Esophagus squamous epithelium (tissue), 5 donors: ENCODE measurements around the gene CIAO3. TPM values are rescaled to one million over a fixed set of nuclear protein-coding genes. Genes with fewer than 3 reads are reported as not detected.

Experiments used
- DNase-seq: peaks from one replicate; lab custom pipeline; 2025; lab: John Stamatoyannopoulos, UW
- H3K27ac ChIP-seq, 4 donors: fragments of 200-600 bp; sonication (generic); one replicate each; pipeline ENCODE4 v1.5.1; 2016 to 2019; ENCODE audit warnings: mild to moderate bottlenecking in 1 of 4
- H3K27me3 ChIP-seq, 4 donors: fragments of 200-600 bp; sonication (generic); 1 replicate in 3 of 4; 2 replicates in 1 of 4; pipeline versions ENCODE4 v1.5.1 to v1.6.0; 2017 to 2021; ENCODE audit warnings: antibody characterized with exemption in 1 of 4
- H3K36me3 ChIP-seq, 3 donors: fragments of 200-600 bp; sonication (generic); one replicate each; pipeline ENCODE4 v1.5.1; 2016 to 2019
- H3K4me1 ChIP-seq, 3 donors: fragments of 200-600 bp; sonication (generic); one replicate each; pipeline ENCODE4 v1.5.1; 2017 to 2019
- H3K4me3 ChIP-seq, 4 donors: fragments of 200-600 bp; sonication (generic); 1 replicate in 3 of 4; 2 replicates in 1 of 4; pipeline ENCODE4 v1.5.1; 2016 to 2019; ENCODE audit warnings: mild to moderate bottlenecking in 2 of 4, moderate library complexity in 1 of 4
- H3K9me3 ChIP-seq, 3 donors: fragments of 200-600 bp; sonication (generic); one replicate each; pipeline ENCODE4 v1.5.1; 2016 to 2019
- CTCF ChIP-seq, 6 experiments: fragments of 450-650 bp in 4 of 6; fragments of 200-600 bp in 2 of 6; sonication (generic) in 2 of 6; IDR thresholded peaks; one replicate each; pipeline ENCODE4 v1.5.1; 2016 to 2019; ENCODE audit warnings: antibody characterized with exemption in 6 of 6, mild to moderate bottlenecking in 4 of 6, moderate library complexity in 4 of 6
- POLR2A ChIP-seq, 4 donors: fragments of 450-650 bp; IDR thresholded peaks; one replicate each; pipeline ENCODE4 v1.6.1; 2017; ENCODE audit warnings: antibody characterized with exemption in 4 of 4, mild to moderate bottlenecking in 4 of 4, moderate library complexity in 3 of 4
- WGBS, 2 donors: methylation state at CpG; one replicate each; pipeline ENCODE4 v1.1.5; 2018; 5-methylcytosine and 5-hydroxymethylcytosine counted together
- intact Hi-C: fragments of 100-400 bp; cut with DNase I; formaldehyde crosslinking; loops from one replicate; pipeline ENCODE4 v1.15.0; 2022
- total RNA-seq, 4 donors: library from RNA; depleted of rRNA; stranded (reverse); fragments of >200 nt; gene quantifications; one replicate each; pipeline ENCODE4 v1.1.0, GENCODE V29; 2016
- donor health status: DM: yes; HTN: yes; CAD: no.

Gene CIAO3
- 10 to 100 TPM; 29.7 to 34.5 (median 33.2) TPM for total RNA-seq

GRCh38 chr16:740764-741505 is at the start of gene CIAO3:
TSS of gene CIAO3 (minus strand) at chr16:740997. CDS start at chr16:740985, 12 bp downstream.
- Histone ChIP-seq H3K27me3 (peaks cover 0 to 12% (median 0%) of the 10 kb centered on the region in 4 donors), H3K4me3 (peak within 1 kb of the TSS; percentile 72 to 99 (median 95)), H3K36me3 (peaks cover 10 to 35% (median 16%) of the 10 kb centered on the region in 3 donors), H3K27ac (peak within 1 kb of the TSS; percentile 54 to 91 (median 90)), H3K4me1 (peaks cover 11 to 33% (median 15%) of the 10 kb centered on the region in 3 donors), H3K9me3 (no peaks in the 10 kb centered on the region)
- TF ChIP-seq POLR2A (IDR thresholded peaks at IDR 0.05) (peak in 3 of 4 donors; percentile 19 to 83 (median 50)), CTCF (IDR thresholded peaks at IDR 0.05) (peak; percentile 84 to 100 (median 96))
- WGBS, 2 donors, result 0 to 1% methylated on average over 1 to 17 of the region's 79 CpGs
- intact Hi-C loops, result no loop called here
- no peak for DNase-seq

DNA sequence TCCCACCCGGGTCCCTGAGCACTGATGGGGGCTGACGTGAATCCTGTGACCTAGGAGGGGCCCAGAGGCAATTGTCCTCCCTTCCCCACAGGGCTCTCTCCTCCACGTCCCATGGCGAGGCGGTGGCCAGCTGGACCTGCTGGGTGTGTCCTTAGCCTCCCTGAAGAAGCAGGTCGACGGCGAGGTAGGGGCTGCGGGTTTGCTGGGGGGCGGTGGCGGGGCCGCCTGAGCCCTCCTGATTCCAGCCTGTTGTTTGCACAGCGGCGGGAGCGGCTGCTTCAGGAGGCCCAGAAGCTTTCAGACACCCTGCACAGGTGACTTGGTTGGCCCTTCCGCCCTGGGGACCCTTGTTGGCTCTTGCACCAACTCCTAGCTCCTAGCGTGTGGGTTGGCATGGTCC is 49.3 kb upstream of the CIAO3 start:
- TF ChIP-seq CTCF (IDR thresholded peaks at IDR 0.05) (no peak), POLR2A (IDR thresholded peaks at IDR 0.05) (no peak)
- Histone ChIP-seq H3K9me3 (no peaks in the 10 kb centered on the region), H3K27ac (no peak overlapping the region), H3K4me1 (peaks cover 20 to 41% (median 20%) of the 10 kb centered on the region in 3 donors), H3K36me3 (peaks cover 0 to 49% (median 0%) of the 10 kb centered on the region in 3 donors), H3K27me3 (no peaks in the 10 kb centered on the region), H3K4me3 (no peak overlapping the region)
- DNase-seq, result no peak
- 83 to 97% methylated on average over 2 to 5 of the region's 17 CpGs for WGBS, 2 donors
- intact Hi-C loops, result no loop called here

DNA sequence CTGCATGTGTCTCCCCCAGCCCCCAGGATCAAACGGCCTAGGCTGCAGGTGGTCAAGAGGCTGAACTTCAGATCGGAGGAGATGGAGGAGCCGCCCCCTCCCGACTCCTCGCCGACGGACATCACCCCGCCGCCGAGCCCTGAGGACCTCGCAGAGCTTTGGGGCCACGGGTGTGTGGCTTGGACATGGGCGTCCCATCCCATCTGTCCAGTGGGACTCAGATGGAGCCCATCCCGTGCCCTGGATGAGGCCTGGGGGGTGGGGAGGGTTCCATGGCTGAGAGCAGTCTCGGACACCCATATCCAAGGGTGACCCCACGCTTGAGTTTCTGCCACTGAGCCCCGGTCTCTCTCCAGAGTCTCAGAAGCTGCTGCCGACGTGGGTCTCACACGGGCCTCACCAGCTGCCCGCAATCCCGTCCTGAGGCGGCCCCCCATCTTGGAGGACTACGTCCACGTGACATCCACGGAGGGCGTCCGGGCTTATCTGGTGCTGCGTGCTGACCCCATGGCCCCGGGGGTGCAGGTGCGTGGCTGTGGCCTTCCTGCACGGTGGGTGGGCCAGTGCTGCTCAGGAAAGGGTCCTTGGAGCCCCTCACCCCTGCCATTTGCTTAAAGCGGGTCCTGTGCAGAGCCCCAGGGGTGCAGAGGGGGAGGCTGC is 48.5 kb upstream of the CIAO3 start:
- Histone ChIP-seq H3K36me3 (peaks cover 0 to 49% (median 0%) of the 10 kb centered on the region in 3 donors), H3K27ac (peak overlapping the region in 2 of 4 donors; percentile 69 to 83), H3K27me3 (no peaks in the 10 kb centered on the region), H3K9me3 (no peaks in the 10 kb centered on the region), H3K4me1 (peaks cover 20 to 41% (median 20%) of the 10 kb centered on the region in 3 donors), H3K4me3 (peak overlapping the region; percentile 75 to 99 (median 88))
- 72 to 80% methylated on average over 1 to 2 of the region's 33 CpGs for WGBS, 2 donors
- intact Hi-C loops, result loop anchor here (5.0 kb wide), 1 partner anchor 77 kb away; no protein-coding TSS in a partner anchor
- DNase-seq, result no peak
- no peak for TF ChIP-seq CTCF (IDR thresholded peaks at IDR 0.05)
- no peak for TF ChIP-seq POLR2A (IDR thresholded peaks at IDR 0.05)

GRCh38 chr16:788399-789126 is 47.8 kb upstream of the CIAO3 start, which contains the start of gene CHTF18:
TSS of gene CHTF18 (plus strand) at chr16:788620. CDS start at chr16:788685, 65 bp downstream.
- peak; percentile 27 for DNase-seq
- H3K4me1 ChIP-seq, result peaks cover 24 to 48% (median 26%) of the 10 kb centered on the region in 3 donors
- TF ChIP-seq CTCF (IDR thresholded peaks at IDR 0.05), result no peak
- TF ChIP-seq POLR2A (IDR thresholded peaks at IDR 0.05), result no peak
- peaks cover 0 to 46% (median 0%) of the 10 kb centered on the region in 3 donors for H3K36me3 ChIP-seq
- intact Hi-C loops, result loop anchor here (5.0 kb wide), 1 partner anchor 76 kb away; no protein-coding TSS in a partner anchor
- no CpG with 5 or more reads among the region's 97 CpGs for WGBS, 2 donors
- peaks cover 0 to under 1% (median 0%) of the 10 kb centered on the region in 4 donors for H3K27me3 ChIP-seq
- peak within 1 kb of the TSS; percentile 80 to 99 (median 93) for H3K4me3 ChIP-seq
- no peaks in the 10 kb centered on the region for H3K9me3 ChIP-seq
- H3K27ac ChIP-seq, result peak within 1 kb of the TSS; percentile 78 to 90 (median 84)
